Measurements from ENCODE around the gene DNAH8. TPM values are rescaled to one million over a fixed set of nuclear protein-coding genes. Genes with fewer than 3 reads are reported as not detected.

Gene DNAH8
- total RNA-seq, 1 donor from 2014 or later, result 0.05 TPM

DNA sequence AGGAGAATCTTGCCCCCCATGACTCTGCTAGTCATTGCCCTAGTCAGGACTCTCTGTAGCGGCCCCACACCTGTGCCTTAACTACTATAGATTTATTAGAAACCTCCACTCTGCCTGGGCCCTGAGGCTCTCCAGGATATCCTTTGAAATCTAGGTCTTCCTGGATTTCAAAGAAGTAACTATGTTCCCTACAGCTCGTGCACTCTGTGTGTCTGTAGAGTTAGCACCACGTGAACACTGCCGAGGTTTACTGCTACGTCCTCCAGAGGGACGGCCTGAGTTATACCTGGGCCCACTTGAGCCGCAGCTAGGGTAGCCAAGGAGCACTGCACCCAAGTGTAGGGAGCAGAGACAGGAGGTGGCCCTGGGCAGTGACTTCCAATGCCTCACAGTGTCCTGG lies 353.3 kb downstream of the DNAH8 start:
- Mint-ChIP-seq H3K9me3 (ENCODE audit: low read depth) (peaks cover 11% of the 10 kb centered on the region), H3K4me3 (ENCODE audit: unreplicated experiment) (no peak overlapping the region), H3K4me1 (ENCODE audit: low read depth) (no peaks in the 10 kb centered on the region), H3K27me3 (ENCODE audit: low read depth) (peaks cover 38% of the 10 kb centered on the region), H3K27ac (ENCODE audit: unreplicated experiment) (no peak overlapping the region), H3K36me3 (ENCODE audit: low read depth) (no peaks in the 10 kb centered on the region)
- peak; percentile 48 for DNase-seq (ENCODE audit: low spot score)
- TF ChIP-seq, protein P1, sequence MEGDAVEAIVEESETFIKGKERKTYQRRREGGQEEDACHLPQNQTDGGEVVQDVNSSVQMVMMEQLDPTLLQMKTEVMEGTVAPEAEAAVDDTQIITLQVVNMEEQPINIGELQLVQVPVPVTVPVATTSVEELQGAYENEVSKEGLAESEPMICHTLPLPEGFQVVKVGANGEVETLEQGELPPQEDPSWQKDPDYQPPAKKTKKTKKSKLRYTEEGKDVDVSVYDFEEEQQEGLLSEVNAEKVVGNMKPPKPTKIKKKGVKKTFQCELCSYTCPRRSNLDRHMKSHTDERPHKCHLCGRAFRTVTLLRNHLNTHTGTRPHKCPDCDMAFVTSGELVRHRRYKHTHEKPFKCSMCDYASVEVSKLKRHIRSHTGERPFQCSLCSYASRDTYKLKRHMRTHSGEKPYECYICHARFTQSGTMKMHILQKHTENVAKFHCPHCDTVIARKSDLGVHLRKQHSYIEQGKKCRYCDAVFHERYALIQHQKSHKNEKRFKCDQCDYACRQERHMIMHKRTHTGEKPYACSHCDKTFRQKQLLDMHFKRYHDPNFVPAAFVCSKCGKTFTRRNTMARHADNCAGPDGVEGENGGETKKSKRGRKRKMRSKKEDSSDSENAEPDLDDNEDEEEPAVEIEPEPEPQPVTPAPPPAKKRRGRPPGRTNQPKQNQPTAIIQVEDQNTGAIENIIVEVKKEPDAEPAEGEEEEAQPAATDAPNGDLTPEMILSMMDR (IDR thresholded peaks at IDR 0.05), result no peak

DNA sequence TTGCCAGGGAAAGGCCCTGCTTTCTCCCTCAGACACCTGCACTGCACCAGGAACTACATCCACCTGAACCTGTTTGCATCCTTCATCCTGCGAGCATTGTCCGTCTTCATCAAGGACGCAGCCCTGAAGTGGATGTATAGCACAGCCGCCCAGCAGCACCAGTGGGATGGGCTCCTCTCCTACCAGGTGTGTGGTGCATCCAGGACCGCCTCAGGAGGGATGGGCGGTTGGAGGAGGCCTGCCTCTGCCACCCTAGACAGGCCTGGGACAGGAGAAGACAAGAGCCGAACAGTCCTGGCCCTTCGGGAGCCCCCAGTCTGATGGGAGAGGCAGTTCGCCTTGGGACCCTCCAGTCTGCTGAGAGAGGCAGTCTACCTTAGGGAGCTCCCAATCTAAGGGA lies 357.7 kb downstream of the DNAH8 start:
- DNase-seq (ENCODE audit: low spot score), result peak; percentile 62
- no peaks in the 10 kb centered on the region for H3K4me1 Mint-ChIP-seq (ENCODE audit: low read depth)
- peaks cover 11% of the 10 kb centered on the region for H3K9me3 Mint-ChIP-seq (ENCODE audit: low read depth)
- peaks cover 16% of the 10 kb centered on the region for H3K27me3 Mint-ChIP-seq (ENCODE audit: low read depth)
- TF ChIP-seq, protein P1 (IDR thresholded peaks at IDR 0.05), result no peak
- H3K36me3 Mint-ChIP-seq (ENCODE audit: low read depth), result no peaks in the 10 kb centered on the region
- H3K4me3 Mint-ChIP-seq (ENCODE audit: unreplicated experiment), result no peak overlapping the region
- H3K27ac Mint-ChIP-seq (ENCODE audit: unreplicated experiment), result no peak overlapping the region

DNA sequence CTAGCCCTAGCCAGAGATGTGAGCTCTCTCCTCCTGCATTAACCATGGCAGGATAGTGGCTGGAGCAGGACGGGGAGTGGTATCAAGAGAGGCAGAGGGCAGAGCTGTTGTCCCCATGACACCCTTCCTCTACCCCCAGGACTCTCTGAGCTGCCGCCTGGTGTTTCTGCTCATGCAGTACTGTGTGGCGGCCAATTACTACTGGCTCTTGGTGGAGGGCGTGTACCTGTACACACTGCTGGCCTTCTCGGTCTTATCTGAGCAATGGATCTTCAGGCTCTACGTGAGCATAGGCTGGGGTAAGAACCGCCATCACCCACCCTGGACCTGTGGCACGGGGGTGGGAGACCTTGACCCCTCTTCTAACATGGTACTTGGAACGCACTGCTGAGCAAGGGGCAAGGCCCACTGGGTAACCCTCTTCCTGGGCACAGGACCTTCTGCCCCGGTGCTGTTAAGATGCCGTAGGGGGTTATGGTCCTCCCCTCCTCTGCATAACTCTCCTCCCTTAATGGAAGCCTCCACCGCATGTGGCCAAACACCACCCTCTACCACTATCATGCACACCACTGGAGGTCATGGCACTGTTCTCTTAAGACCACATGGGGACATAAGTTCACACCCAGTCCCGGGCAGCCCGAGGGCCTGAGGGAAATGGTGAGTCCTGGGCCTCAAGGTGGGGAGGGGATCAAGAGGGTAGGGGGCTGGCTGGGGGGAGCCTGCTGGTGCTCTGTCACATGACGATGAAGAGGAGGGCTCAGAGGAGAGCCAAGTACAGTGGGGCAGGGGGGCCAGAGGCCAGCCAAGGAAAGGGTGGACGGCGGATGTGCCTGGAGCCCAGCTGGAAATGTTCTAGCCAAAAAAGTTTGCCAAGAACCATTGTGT lies 358.6 kb downstream of the DNAH8 start:
- peaks cover 11% of the 10 kb centered on the region for H3K9me3 Mint-ChIP-seq (ENCODE audit: low read depth)
- H3K4me3 Mint-ChIP-seq (ENCODE audit: unreplicated experiment), result no peak overlapping the region
- DNase-seq (ENCODE audit: low spot score), result peak; percentile 65
- TF ChIP-seq, protein P1 (IDR thresholded peaks at IDR 0.05), result no peak
- no peaks in the 10 kb centered on the region for H3K4me1 Mint-ChIP-seq (ENCODE audit: low read depth)
- no peak overlapping the region for H3K27ac Mint-ChIP-seq (ENCODE audit: unreplicated experiment)
- H3K36me3 Mint-ChIP-seq (ENCODE audit: low read depth), result no peaks in the 10 kb centered on the region
- H3K27me3 Mint-ChIP-seq (ENCODE audit: low read depth), result peaks cover 18% of the 10 kb centered on the region

DNA sequence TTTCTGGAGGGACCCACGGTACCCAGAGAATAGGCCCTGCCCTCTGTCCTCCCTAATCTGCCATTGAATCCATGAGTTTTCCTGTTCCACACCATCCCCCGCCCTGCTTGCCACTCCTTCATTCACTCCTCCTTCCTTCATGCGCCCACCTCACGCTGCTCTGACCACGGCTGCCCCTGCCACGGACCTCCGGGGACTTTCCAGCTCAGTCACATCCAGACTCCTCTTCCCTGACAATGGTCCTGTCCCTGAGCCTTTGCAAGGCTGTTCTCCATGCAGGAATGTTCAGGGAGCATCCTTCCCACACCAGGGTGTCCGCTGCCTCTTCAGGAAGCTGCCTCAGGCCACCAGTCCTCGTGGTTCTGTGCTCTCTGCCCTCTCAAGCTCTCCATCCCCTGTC lies 359.4 kb downstream of the DNAH8 start:
- no peaks in the 10 kb centered on the region for H3K36me3 Mint-ChIP-seq (ENCODE audit: low read depth)
- TF ChIP-seq, protein P1 (IDR thresholded peaks at IDR 0.05), result no peak
- peak; percentile 56 for DNase-seq (ENCODE audit: low spot score)
- H3K9me3 Mint-ChIP-seq (ENCODE audit: low read depth), result peaks cover 6% of the 10 kb centered on the region
- H3K4me3 Mint-ChIP-seq (ENCODE audit: unreplicated experiment), result no peak overlapping the region
- H3K27ac Mint-ChIP-seq (ENCODE audit: unreplicated experiment), result no peak overlapping the region
- peaks cover 18% of the 10 kb centered on the region for H3K27me3 Mint-ChIP-seq (ENCODE audit: low read depth)
- no peaks in the 10 kb centered on the region for H3K4me1 Mint-ChIP-seq (ENCODE audit: low read depth)

DNA sequence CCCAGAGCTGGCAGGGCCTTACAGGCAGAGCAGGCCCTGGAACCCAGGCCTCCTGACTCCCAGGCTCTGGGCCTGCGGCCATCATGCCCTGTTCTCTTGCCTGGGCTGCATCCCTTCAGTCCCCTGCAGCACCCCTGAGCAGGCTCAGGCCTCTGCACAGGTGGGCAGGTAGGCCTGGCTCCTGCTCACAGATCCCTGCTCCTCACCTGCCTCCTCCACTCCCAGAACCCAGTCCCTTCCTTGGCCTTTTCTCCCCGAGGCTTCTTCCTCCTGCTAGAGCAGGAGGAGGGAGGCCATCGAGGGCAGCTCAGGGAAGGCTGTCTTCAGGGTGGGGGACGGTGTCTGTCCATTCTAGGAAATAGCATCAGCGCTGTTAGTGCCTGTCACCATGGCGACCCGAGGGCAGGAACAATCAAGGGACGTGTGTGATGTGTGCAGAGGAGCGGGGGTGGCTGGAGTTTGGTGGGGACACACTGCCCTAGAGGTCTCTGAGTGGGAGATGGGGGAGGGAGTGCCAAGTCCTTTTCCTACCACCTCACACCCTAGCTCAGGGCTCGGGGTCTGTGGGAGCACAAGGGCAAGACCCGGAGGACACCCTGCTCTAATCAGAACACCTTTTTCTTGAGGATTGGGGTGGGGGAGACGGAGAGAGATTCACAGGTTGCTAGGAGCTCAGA lies 360.0 kb downstream of the DNAH8 start:
- Mint-ChIP-seq H3K27me3 (ENCODE audit: low read depth) (peaks cover 18% of the 10 kb centered on the region), H3K27ac (ENCODE audit: unreplicated experiment) (no peak overlapping the region), H3K4me3 (ENCODE audit: unreplicated experiment) (no peak overlapping the region), H3K36me3 (ENCODE audit: low read depth) (no peaks in the 10 kb centered on the region), H3K4me1 (ENCODE audit: low read depth) (no peaks in the 10 kb centered on the region), H3K9me3 (ENCODE audit: low read depth) (peaks cover 4% of the 10 kb centered on the region)
- DNase-seq (ENCODE audit: low spot score), result peak; percentile 75
- TF ChIP-seq, protein P1 (IDR thresholded peaks at IDR 0.05), result no peak

Measured in chondrocyte (in vitro differentiated cells).